Right lobe of liver (tissue), 6 donors: ENCODE measurements around the gene AP1S3. TPM values are rescaled to one million over a fixed set of nuclear protein-coding genes. Genes with fewer than 3 reads are reported as not detected.

ENCODE experiments used
- ATAC-seq, 4 donors: fragments of 200-7000 bp; cut with Tn5 transposase; one replicate each; pipeline ENCODE4 v1.9.1; 2020; ENCODE audit warnings: mild to moderate bottlenecking in 4 of 4, moderate library complexity in 4 of 4
- DNase-seq, 3 donors: peaks; one replicate each; pipeline ENCODE4 v3.0.0-alpha.2; 2020
- H3K27ac ChIP-seq, 3 donors: fragments of 200-600 bp; one replicate each; pipeline ENCODE4 v1.8.0; 2022
- H3K27me3 ChIP-seq, 2 donors: fragments of 200-600 bp; one replicate each; pipeline ENCODE4 v1.8.0; 2022
- H3K36me3 ChIP-seq, 4 donors: fragments of 200-600 bp; sonication (generic) in 1 of 4; one replicate each; pipeline versions ENCODE4 v1.5.1 to v1.8.0; 2017 to 2022; ENCODE audit warnings: control low read depth in 1 of 4
- H3K4me1 ChIP-seq, 4 donors: fragments of 200-600 bp; sonication (generic) in 1 of 4; one replicate each; pipeline versions ENCODE4 v1.5.1 to v1.8.0; 2017 to 2022; ENCODE audit warnings: control low read depth in 1 of 4
- H3K4me3 ChIP-seq, 3 donors: fragments of 200-600 bp; one replicate each; pipeline ENCODE4 v1.8.0; 2022
- H3K9me3 ChIP-seq, 4 donors: fragments of 200-600 bp; sonication (generic) in 1 of 4; one replicate each; pipeline versions ENCODE4 v1.5.1 to v1.8.0; 2017 to 2022; ENCODE audit warnings: control low read depth in 1 of 4
- CTCF ChIP-seq, 4 donors: fragments of 200-600 bp in 3 of 4; fragments of 450-650 bp in 1 of 4; IDR thresholded peaks; one replicate each; pipeline versions ENCODE4 v1.5.1 to v1.8.0; 2016 to 2022; ENCODE audit warnings: antibody characterized with exemption in 4 of 4, mild to moderate bottlenecking in 2 of 4
- POLR2A ChIP-seq: fragments of 450-650 bp; IDR thresholded peaks from one replicate; pipeline ENCODE4 v1.6.1; 2017; ENCODE audit warnings: antibody characterized with exemption, mild to moderate bottlenecking
- WGBS: methylation state at CpG from one replicate; pipeline ENCODE4 v1.1.6; 2018; ENCODE audit warnings: low coverage, low lambda C conversion rate; ENCODE audit not compliant: insufficient coverage; ENCODE audit errors: missing lambda C conversion rate; 5-methylcytosine and 5-hydroxymethylcytosine counted together
- intact Hi-C, 2 donors: fragments of 100-400 bp; cut with DNase I; formaldehyde crosslinking; loops; one replicate each; pipeline versions ENCODE4 v1.11.2 to v1.14.1; 2022
- total RNA-seq, 6 experiments: library from RNA; depleted of rRNA in 2 of 6; stranded (reverse); fragments of >200 nt in 2 of 6; fragmentation: NEBNext Ultra II Directional in 3 of 6; extraction: Animal tissue kit (Norgen Biotek cat#: 25700) in 3 of 6; gene quantifications; one replicate each; pipeline versions ENCODE4 v1.1.0 to v1.2.4, GENCODE V29; 2016 to 2023
- donor health status: DM: no; HTN: yes; CAD: no.
- donor health status: DM: no; HTN: no; CAD: no.
- donor health status: DM: no; HTN: no; CAD: no.
- donor health status: DM: no; HTN: yes; CAD: no.
- donor health status: DM: no; HTN: yes; CAD: no.

Gene AP1S3
- total RNA-seq, 6 experiments from 2014 or later, result 1.3 to 12.7 (median 3.2) TPM

GRCh38 chr2:223834431-223834830, 3.0 kb downstream of the AP1S3 start:
- DNase-seq, result no peak
- intact Hi-C loops, result no loop called here
- ATAC-seq, result no peak

GRCh38 chr2:223832241-223832903, 5.0 kb downstream of the AP1S3 start:
- H3K4me1 ChIP-seq, result peaks cover 0 to 3% (median 0%) of the 10 kb centered on the region in 4 donors
- TF ChIP-seq CTCF (IDR thresholded peaks at IDR 0.05), result no peak
- ATAC-seq, result no peak
- H3K9me3 ChIP-seq, result no peaks in the 10 kb centered on the region
- no peak for DNase-seq
- WGBS, result 84% methylated on average over 7 of the region's 8 CpGs
- no peaks in the 10 kb centered on the region for H3K36me3 ChIP-seq
- intact Hi-C loops, result no loop called here
- H3K4me3 ChIP-seq, result no peak overlapping the region
- no peak overlapping the region for H3K27ac ChIP-seq
- H3K27me3 ChIP-seq, result no peaks in the 10 kb centered on the region

More at GRCh38 chr2:223834431-223834830, 3.0 kb downstream of the AP1S3 start:
- WGBS, result 85% methylated on average over 1 of the region's 1 CpG
- no peak overlapping the region for H3K27ac ChIP-seq
- H3K4me3 ChIP-seq, result no peak overlapping the region
- H3K9me3 ChIP-seq, result no peaks in the 10 kb centered on the region
- no peaks in the 10 kb centered on the region for H3K36me3 ChIP-seq
- peaks cover 0 to 3% (median 0%) of the 10 kb centered on the region in 4 donors for H3K4me1 ChIP-seq
- no peaks in the 10 kb centered on the region for H3K27me3 ChIP-seq
- TF ChIP-seq CTCF (IDR thresholded peaks at IDR 0.05) (no peak), POLR2A (no peak)

- no peak overlapping the region for H3K27ac ChIP-seq
- no peak overlapping the region for H3K4me3 ChIP-seq
- no peaks in the 10 kb centered on the region for H3K9me3 ChIP-seq
- H3K4me1 ChIP-seq, result no peaks in the 10 kb centered on the region
- DNase-seq (no peak), ATAC-seq (no peak)
- no peaks in the 10 kb centered on the region for H3K36me3 ChIP-seq
- 92% methylated on average over 4 of the region's 5 CpGs for WGBS
- TF ChIP-seq POLR2A (no peak), CTCF (IDR thresholded peaks at IDR 0.05) (no peak)
- intact Hi-C loops, result no loop called here
- no peaks in the 10 kb centered on the region for H3K27me3 ChIP-seq
Observed at GRCh38 chr2:223829128-223829527, 8.3 kb downstream of the AP1S3 start.

GRCh38 chr2:223828314-223828713, 9.1 kb downstream of the AP1S3 start:
- ATAC-seq, result no peak
- Histone ChIP-seq H3K9me3 (no peaks in the 10 kb centered on the region), H3K27me3 (no peaks in the 10 kb centered on the region), H3K36me3 (no peaks in the 10 kb centered on the region), H3K27ac (no peak overlapping the region), H3K4me3 (no peak overlapping the region), H3K4me1 (no peaks in the 10 kb centered on the region)
- intact Hi-C loops, result no loop called here
- 100% methylated on average over 2 of the region's 6 CpGs for WGBS
- TF ChIP-seq POLR2A (no peak), CTCF (IDR thresholded peaks at IDR 0.05) (no peak)
- DNase-seq, result no peak
